Peyer's patch (tissue), 4 donors: ENCODE results near the gene KASH5. TPM values are rescaled to one million over a fixed set of nuclear protein-coding genes. Genes with fewer than 3 reads are reported as not detected.

Experiments
- DNase-seq, 3 donors: peaks; one replicate each; pipeline ENCODE4 v3.0.0-alpha.2; 2017 to 2019
- H3K27ac ChIP-seq, 4 donors: fragments of 200-600 bp; sonication (generic); one replicate each; pipeline ENCODE4 v1.5.1; 2016 to 2019
- H3K27me3 ChIP-seq, 2 donors: fragments of 200-600 bp; sonication (generic); one replicate each; pipeline ENCODE4 v1.5.1; 2019
- H3K36me3 ChIP-seq, 3 donors: fragments of 200-600 bp; sonication (generic); one replicate each; pipeline ENCODE4 v1.5.1; 2016 to 2019
- H3K4me1 ChIP-seq, 4 donors: fragments of 200-600 bp; sonication (generic); one replicate each; pipeline ENCODE4 v1.5.1; 2016 to 2019
- H3K4me3 ChIP-seq, 4 donors: fragments of 200-600 bp; sonication (generic); 1 replicate in 3 of 4; 2 replicates in 1 of 4; pipeline ENCODE4 v1.5.1; 2016 to 2019; ENCODE audit warnings: mild to moderate bottlenecking in 1 of 4
- H3K9me3 ChIP-seq, 4 donors: fragments of 200-600 bp; sonication (generic); one replicate each; pipeline ENCODE4 v1.5.1; 2016 to 2019; ENCODE audit warnings: mild to moderate bottlenecking in 1 of 4
- POLR2A ChIP-seq, 2 donors: fragments of 450-650 bp; IDR thresholded peaks; one replicate each; pipeline ENCODE4 v1.5.1; 2017; ENCODE audit warnings: antibody characterized with exemption in 2 of 2, mild to moderate bottlenecking in 2 of 2, moderate library complexity in 2 of 2
- total RNA-seq, 4 donors: library from RNA; depleted of rRNA; stranded (reverse); fragments of >200 nt; gene quantifications; one replicate each; pipeline ENCODE4 v1.1.0, GENCODE V29; 2016
- TF ChIP-seq, protein P1 (sequence below), 6 experiments: fragments of 450-650 bp in 4 of 6; fragments of 200-600 bp in 2 of 6; sonication (generic) in 1 of 6; IDR thresholded peaks; one replicate each; pipeline ENCODE4 v1.5.1; 2017 to 2019; ENCODE audit warnings: antibody characterized with exemption in 6 of 6, mild to moderate bottlenecking in 3 of 6, moderate library complexity in 1 of 6

KASH5 gene
- total RNA-seq, 4 donors from 2014 or later: not detected

DNA sequence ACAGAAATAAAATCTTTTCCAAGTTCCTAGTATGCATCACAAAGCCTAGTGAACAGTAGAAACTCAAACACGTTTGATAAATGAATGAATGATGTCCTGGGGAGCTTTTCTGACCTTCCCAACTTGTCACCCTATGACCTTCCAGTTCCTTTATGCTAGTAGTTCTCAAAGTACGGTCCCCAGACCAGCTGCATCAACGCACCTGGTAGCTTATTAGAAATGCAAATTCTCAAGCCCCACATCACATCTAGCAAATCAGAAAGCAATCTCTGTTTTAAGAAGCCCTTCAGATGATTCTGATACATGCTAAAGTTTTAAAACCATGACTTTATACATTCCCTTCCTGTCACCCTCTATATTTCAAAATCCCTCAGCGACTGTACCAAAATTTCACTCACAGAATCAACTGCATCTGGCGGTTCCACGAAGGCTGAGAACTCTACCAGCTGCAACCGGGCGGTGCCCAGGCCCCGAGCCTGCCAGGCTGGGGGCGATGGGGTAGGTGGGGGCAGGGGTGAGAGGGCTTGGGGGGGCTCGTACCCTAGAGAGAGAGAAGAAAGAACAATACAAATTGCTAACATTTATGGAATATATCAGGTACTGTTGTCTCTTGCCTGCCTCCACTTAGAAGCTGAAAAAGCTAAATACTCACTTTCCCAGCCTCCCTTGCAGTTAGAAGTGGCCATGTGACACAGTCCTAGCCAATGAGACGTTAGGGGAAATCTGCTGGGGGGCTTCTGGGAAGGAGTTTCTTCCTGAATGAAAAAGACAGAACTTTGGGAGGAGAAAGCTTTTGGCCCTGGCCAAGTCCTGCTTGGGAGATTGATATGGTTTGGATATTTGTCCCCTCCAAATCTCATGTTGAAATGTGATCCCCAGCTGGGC, 39.5 kb upstream of the KASH5 start:
- TF ChIP-seq, protein P1, sequence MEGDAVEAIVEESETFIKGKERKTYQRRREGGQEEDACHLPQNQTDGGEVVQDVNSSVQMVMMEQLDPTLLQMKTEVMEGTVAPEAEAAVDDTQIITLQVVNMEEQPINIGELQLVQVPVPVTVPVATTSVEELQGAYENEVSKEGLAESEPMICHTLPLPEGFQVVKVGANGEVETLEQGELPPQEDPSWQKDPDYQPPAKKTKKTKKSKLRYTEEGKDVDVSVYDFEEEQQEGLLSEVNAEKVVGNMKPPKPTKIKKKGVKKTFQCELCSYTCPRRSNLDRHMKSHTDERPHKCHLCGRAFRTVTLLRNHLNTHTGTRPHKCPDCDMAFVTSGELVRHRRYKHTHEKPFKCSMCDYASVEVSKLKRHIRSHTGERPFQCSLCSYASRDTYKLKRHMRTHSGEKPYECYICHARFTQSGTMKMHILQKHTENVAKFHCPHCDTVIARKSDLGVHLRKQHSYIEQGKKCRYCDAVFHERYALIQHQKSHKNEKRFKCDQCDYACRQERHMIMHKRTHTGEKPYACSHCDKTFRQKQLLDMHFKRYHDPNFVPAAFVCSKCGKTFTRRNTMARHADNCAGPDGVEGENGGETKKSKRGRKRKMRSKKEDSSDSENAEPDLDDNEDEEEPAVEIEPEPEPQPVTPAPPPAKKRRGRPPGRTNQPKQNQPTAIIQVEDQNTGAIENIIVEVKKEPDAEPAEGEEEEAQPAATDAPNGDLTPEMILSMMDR (IDR thresholded peaks at IDR 0.05): no peak
- no peak for TF ChIP-seq POLR2A (IDR thresholded peaks at IDR 0.05)
- H3K27ac ChIP-seq: peak overlapping the region in 1 of 4 donors; percentile 21
- H3K9me3 ChIP-seq: no peaks in the 10 kb centered on the region
- H3K4me1 ChIP-seq: no peaks in the 10 kb centered on the region
- peaks cover 0 to 33% (median 0%) of the 10 kb centered on the region in 3 donors for H3K36me3 ChIP-seq
- no peak for DNase-seq
- no peaks in the 10 kb centered on the region for H3K27me3 ChIP-seq
- no peak overlapping the region for H3K4me3 ChIP-seq

DNA sequence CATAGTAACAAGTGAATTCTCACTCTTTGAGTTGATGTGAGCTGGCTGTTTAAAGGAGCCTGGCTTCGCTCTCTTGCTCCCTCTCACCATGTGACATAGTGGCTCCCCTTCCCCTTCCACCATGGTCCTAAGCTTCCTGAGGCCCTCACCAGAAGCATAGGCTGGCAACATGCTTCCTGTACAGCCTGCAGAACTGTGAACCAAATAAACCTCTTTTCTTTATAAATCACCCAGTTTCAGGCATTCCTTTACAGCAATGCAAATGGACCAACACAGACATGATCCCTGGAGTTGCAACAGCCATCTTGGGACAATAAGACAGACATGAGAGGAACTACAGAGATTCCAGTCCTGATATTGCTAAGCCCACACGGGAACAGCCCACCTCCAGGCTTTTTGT, 38.5 kb upstream of the KASH5 start:
- Histone ChIP-seq H3K9me3 (no peaks in the 10 kb centered on the region), H3K4me1 (no peaks in the 10 kb centered on the region), H3K27me3 (no peaks in the 10 kb centered on the region), H3K27ac (no peak overlapping the region), H3K4me3 (no peak overlapping the region), H3K36me3 (peaks cover 0 to 30% (median 0%) of the 10 kb centered on the region in 3 donors)
- DNase-seq: no peak
- TF ChIP-seq POLR2A (IDR thresholded peaks at IDR 0.05): no peak
- TF ChIP-seq, protein P1 (IDR thresholded peaks at IDR 0.05): no peak

DNA sequence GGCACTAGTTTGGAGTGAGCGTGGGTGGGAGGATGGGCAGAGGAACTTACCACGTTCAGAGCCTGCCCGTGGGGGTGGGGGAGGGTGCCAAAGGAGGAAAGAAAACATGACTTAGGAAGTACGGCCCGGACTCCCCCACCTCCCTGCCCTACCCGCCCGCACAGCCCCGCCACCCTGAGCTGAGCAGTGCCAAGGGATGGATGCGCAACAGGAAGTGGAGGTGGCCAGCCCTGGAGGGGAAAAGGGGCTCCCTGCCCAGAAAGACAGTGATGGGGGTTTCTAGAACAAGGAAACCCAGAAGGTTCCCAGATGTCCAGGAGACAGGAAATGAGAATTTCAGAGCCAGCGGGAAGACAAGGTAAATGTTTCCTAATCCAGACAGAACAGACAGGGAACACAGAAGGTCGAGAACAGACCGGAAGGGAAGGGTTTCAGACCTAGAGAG, 32.1 kb upstream of the KASH5 start:
- Histone ChIP-seq H3K27me3 (no peaks in the 10 kb centered on the region), H3K36me3 (peaks cover 0 to 3% (median 0%) of the 10 kb centered on the region in 3 donors), H3K4me3 (peak overlapping the region in 1 of 4 donors; percentile 9), H3K27ac (peak overlapping the region in 2 of 4 donors; percentile 53 to 66), H3K9me3 (no peaks in the 10 kb centered on the region), H3K4me1 (peaks cover 0 to 11% (median 4%) of the 10 kb centered on the region in 4 donors)
- TF ChIP-seq POLR2A (IDR thresholded peaks at IDR 0.05): no peak
- TF ChIP-seq, protein P1 (IDR thresholded peaks at IDR 0.05): no peak
- DNase-seq: peak in 1 of 3 donors; percentile 48

DNA sequence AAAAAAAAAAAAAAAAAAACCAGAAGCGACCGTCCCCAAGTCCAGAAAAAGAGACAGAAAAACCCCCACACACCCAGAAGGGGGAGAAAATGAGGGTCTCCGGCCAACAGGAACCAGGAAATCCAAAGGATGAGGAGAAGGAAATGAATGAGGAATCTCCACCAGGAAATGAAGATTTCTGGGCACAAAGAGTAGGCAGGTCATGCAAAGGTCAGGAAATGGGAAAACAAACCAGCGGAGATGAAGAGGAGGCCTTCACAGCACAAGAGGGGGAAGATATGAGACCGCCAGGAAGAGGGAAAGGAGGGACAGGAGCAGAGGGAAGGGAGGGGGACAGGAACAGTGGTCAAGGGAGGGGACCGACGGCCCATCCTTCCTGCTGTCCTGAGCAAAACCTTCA, 31.7 kb upstream of the KASH5 start:
- H3K4me1 ChIP-seq: peaks cover 0 to 12% (median 6%) of the 10 kb centered on the region in 4 donors
- no peaks in the 10 kb centered on the region for H3K27me3 ChIP-seq
- H3K4me3 ChIP-seq: peak overlapping the region in 1 of 4 donors; percentile 9
- no peak for TF ChIP-seq POLR2A (IDR thresholded peaks at IDR 0.05)
- TF ChIP-seq, protein P1 (IDR thresholded peaks at IDR 0.05): no peak
- peak overlapping the region in 3 of 4 donors; percentile 16 to 66 (median 53) for H3K27ac ChIP-seq
- no peaks in the 10 kb centered on the region for H3K36me3 ChIP-seq
- no peak for DNase-seq
- no peaks in the 10 kb centered on the region for H3K9me3 ChIP-seq

DNA sequence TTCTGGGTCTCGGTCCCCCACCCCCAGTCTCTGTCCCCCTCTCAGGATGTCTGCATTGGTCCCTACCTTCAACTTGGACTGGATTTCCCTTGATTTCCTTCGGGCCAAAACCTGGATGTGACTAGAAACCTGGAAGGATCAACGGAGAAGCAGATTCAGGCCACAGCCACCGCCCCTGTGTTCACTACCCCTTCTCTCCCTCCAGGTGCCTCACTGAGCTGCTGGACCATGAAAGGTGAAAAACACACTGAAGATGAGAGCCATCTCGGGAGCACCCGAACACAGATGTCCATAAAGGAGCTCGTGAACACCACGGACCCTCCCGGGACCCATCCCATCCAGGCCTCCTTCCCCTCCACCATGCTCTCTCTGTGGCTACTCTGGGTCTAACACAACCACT, 30.9 kb upstream of the KASH5 start:
- no peak for TF ChIP-seq POLR2A (IDR thresholded peaks at IDR 0.05)
- TF ChIP-seq, protein P1 (IDR thresholded peaks at IDR 0.05): no peak
- Histone ChIP-seq H3K27me3 (no peaks in the 10 kb centered on the region), H3K36me3 (no peaks in the 10 kb centered on the region), H3K9me3 (no peaks in the 10 kb centered on the region), H3K4me1 (peaks cover 0 to 17% (median 6%) of the 10 kb centered on the region in 4 donors), H3K4me3 (no peak overlapping the region), H3K27ac (peak overlapping the region in 3 of 4 donors; percentile 16 to 66 (median 53))
- peak in 1 of 3 donors; percentile 55 for DNase-seq
